Panc1 (cell line): ENCODE results near the gene PRMT6. TPM values are rescaled to one million over a fixed set of nuclear protein-coding genes. Genes with fewer than 3 reads are reported as not detected.
A peak's percentile ranks its signal among the peaks of the same experiment; 100 is the strongest.

ENCODE experiments used
- ATAC-seq: fragments of 200-7000 bp; cut with Tn5 transposase; 2 replicates; pipeline ENCODE4 v1.9.1; 2020; ENCODE audit warnings: mild to moderate bottlenecking, moderate library complexity
- Bru-seq: library from RNA; stranded (reverse); fragments of 400-500 nt; gene quantifications from one replicate; lab custom pipeline; 2021; lab: Mats Ljungman, UMichigan
- BruChase-seq, 2 experiments: library from RNA; stranded (reverse); fragments of 400-500 nt; gene quantifications; one replicate each; lab custom pipeline; 2021; lab: Mats Ljungman, UMichigan
- BruUV-seq: library from RNA; stranded (reverse); fragments of 400-500 nt; replicated peaks from 2 replicates; lab custom pipeline; 2021; lab: Mats Ljungman, UMichigan
- CTCF ChIA-PET: fragments of 300-600 bp; sonication (Branson Sonifier 250); formaldehyde crosslinking; loops from one replicate; lab custom pipeline; 2022; ENCODE audit warnings: antibody characterized with exemption; lab: Charles Lee
- POLR2A ChIA-PET: fragments of 300-600 bp; sonication (Branson Sonifier 250); formaldehyde crosslinking; loops from one replicate; lab custom pipeline; 2022; ENCODE audit warnings: antibody characterized with exemption; lab: Charles Lee
- DNase-seq: peaks from one replicate; pipeline ENCODE4 v3.0.0-alpha.2; 2010; ENCODE audit warnings: low read depth, low spot score
- H3K27ac ChIP-seq: 2 replicates; pipeline ENCODE4 v1.5.1; 2011; ENCODE audit warnings: mild to moderate bottlenecking, low read length, inconsistent platforms
- H3K27me3 ChIP-seq: fragments of 200-500 bp; sonication (Bioruptor generic); 2 replicates; pipeline ENCODE4 v1.6.0; 2014; ENCODE audit warnings: low read length, inconsistent platforms; ENCODE audit not compliant: control insufficient read depth, insufficient read depth
- H3K36me3 ChIP-seq: fragments of 200-500 bp; sonication (Bioruptor generic); 2 replicates; pipeline ENCODE4 v1.5.1; 2014; ENCODE audit warnings: inconsistent platforms, mild to moderate bottlenecking, low read length, moderate library complexity; ENCODE audit not compliant: control insufficient read depth, insufficient read depth
- H3K4me1 ChIP-seq: 2 replicates; pipeline ENCODE4 v1.5.1; 2011; ENCODE audit warnings: inconsistent platforms, mild to moderate bottlenecking, low read length, moderate library complexity; ENCODE audit not compliant: control insufficient read depth, insufficient read depth
- H3K4me3 ChIP-seq, 2 experiments: 2 replicates each; pipeline ENCODE4 v1.5.1; 2011 to 2012; ENCODE audit warnings: low read depth in 2 of 2, low read length in 2 of 2, mild to moderate bottlenecking in 2 of 2, inconsistent platforms in 1 of 2, moderate library complexity in 1 of 2
- H3K9me3 ChIP-seq: fragments of 200-500 bp; sonication (Bioruptor generic); 2 replicates; pipeline ENCODE4 v1.5.1; 2014; ENCODE audit warnings: low read depth, mild to moderate bottlenecking, inconsistent platforms, low read length, moderate library complexity; ENCODE audit not compliant: control insufficient read depth, insufficient read depth
- CTCF ChIP-seq: fragments of 450-650 bp; IDR thresholded peaks from 2 replicates; pipeline ENCODE4 v1.5.1; 2017; ENCODE audit warnings: mild to moderate bottlenecking
- POLR2AphosphoS5 ChIP-seq: IDR thresholded peaks from 2 replicates; pipeline ENCODE4 v1.6.1; 2012; ENCODE audit warnings: mild to moderate bottlenecking, low read depth, low read length, moderate library complexity
- REST ChIP-seq, 2 experiments: IDR thresholded peaks; 2 replicates each; pipeline ENCODE4 v1.6.1; 2011 to 2012; ENCODE audit warnings: low read depth in 2 of 2, control low read depth in 1 of 2, low read length in 1 of 2, mild to moderate bottlenecking in 1 of 2, moderate library complexity in 1 of 2; ENCODE audit not compliant: insufficient read depth in 1 of 2
- SIN3A ChIP-seq: IDR thresholded peaks from 2 replicates; pipeline ENCODE4 v1.6.1; 2012; ENCODE audit warnings: low read depth, mild to moderate bottlenecking, low read length, moderate library complexity, borderline replicate concordance; ENCODE audit not compliant: insufficient read depth
- TCF7L2 ChIP-seq: IDR thresholded peaks from 2 replicates; pipeline ENCODE4 v1.6.1; 2011; ENCODE audit warnings: mild to moderate bottlenecking, low read depth, low read length, inconsistent platforms
- in situ Hi-C: cut with HindIII; loops from 2 replicates; pipeline ENCODE4 v1.10.0; 2016; ENCODE audit warnings: low sequenced_read_pairs, low pct_unique_long_range_greater_than_20kb
- intact Hi-C: fragments of 100-400 bp; cut with micrococcal nuclease; formaldehyde crosslinking; loops from one replicate; pipeline ENCODE4 v1.10.0; 2022; ENCODE audit not compliant: unreplicated experiment
- long read RNA-seq: library from polyadenylated mRNA; unstranded; transcript quantifications from one replicate; pipeline ENCODE4 v2.0.0, GENCODE V29; 2021; ENCODE audit not compliant: unreplicated experiment
- polyA plus RNA-seq: library from polyadenylated mRNA; unstranded; fragments of >200 nt; gene quantifications from one replicate; pipeline ENCODE4 v1.2.1, GENCODE V29; 2012; ENCODE audit warnings: missing spikeins; ENCODE audit not compliant: insufficient read length
- total RNA-seq: library from RNA; stranded (reverse); gene quantifications from one replicate; pipeline ENCODE4 v1.2.1, GENCODE V29; 2021; ENCODE audit not compliant: unreplicated experiment

The PRMT6 gene
- 11.5 TPM for total RNA-seq
- polyA plus RNA-seq, result 10.9 TPM
- Bru-seq, nascent RNA, result percentile 63 among the genes with signal in this experiment
- percentile 93 among the genes with signal in this experiment for BruChase-seq, experiment 1, labeled RNA remaining after a 2-hour chase
- BruChase-seq, experiment 2, labeled RNA remaining after a 6-hour chase, result percentile 84 among the genes with signal in this experiment
- long read RNA-seq, transcript PRMT6-201 (1 exons, 2,616 nt), result major isoform, 50 of 50 reads
- long read RNA-seq, partial matches to known transcripts, result 0 of 50 reads
- long read RNA-seq, other reads (novel, unspliced or antisense), result 0 of 50 reads

- DNase-seq, result peak; percentile 18
- H3K36me3 ChIP-seq, result no peaks in the 10 kb centered on the region; the same call in 1 of the 2 replicates
- peaks cover 6% of the 10 kb centered on the region; the same call in 1 of the 2 replicates for H3K4me1 ChIP-seq
- ChIA-PET POLR2A (no interaction called here), CTCF (no interaction called here)
- BruUV-seq, result no TSS peak
- no peaks in the 10 kb centered on the region for H3K27me3 ChIP-seq
- H3K9me3 ChIP-seq, result no peaks in the 10 kb centered on the region
- intact Hi-C loops (no loop called here), in situ Hi-C loops (no loop called here)
- ATAC-seq, result peak; percentile 96
- H3K4me3 ChIP-seq, result peak within 1 kb of the TSS; percentile 76 to 86
- no peak for TF ChIP-seq CTCF
- no peak for TF ChIP-seq REST (IDR thresholded peaks at IDR 0.05; ENCODE audit: insufficient read depth in 1 of 2, low read depth in 2 of 2, low read length in 1 of 2)
- TF ChIP-seq POLR2AphosphoS5, result peak; percentile 57; the same call in 1 of the 2 replicates
- no peak for TF ChIP-seq TCF7L2
- no peak for TF ChIP-seq SIN3A
- peak within 1 kb of the TSS; percentile 86 for H3K27ac ChIP-seq
Observed at GRCh38 chr1:107056426-107057196, at the start of gene PRMT6. Gene PRMT6, plus strand, starts transcription at chr1:107056674. Its CDS starts 42 bp downstream, at chr1:107056716.

- H3K27me3 ChIP-seq, result no peaks in the 10 kb centered on the region
- H3K4me1 ChIP-seq, result no peaks in the 10 kb centered on the region
- TF ChIP-seq TCF7L2 (no peak), POLR2AphosphoS5 (no peak), REST (IDR thresholded peaks at IDR 0.05; ENCODE audit: insufficient read depth in 1 of 2, low read depth in 2 of 2, low read length in 1 of 2) (no peak), CTCF (no peak), SIN3A (no peak)
- no TSS peak for BruUV-seq
- H3K36me3 ChIP-seq, result no peaks in the 10 kb centered on the region
- in situ Hi-C loops, result no loop called here
- intact Hi-C loops, result no loop called here
- ChIA-PET POLR2A (no interaction called here), CTCF (no interaction called here)
- no peak overlapping the region for H3K4me3 ChIP-seq
- no peaks in the 10 kb centered on the region for H3K9me3 ChIP-seq
- ATAC-seq (no peak), DNase-seq (no peak)
- H3K27ac ChIP-seq, result no peak overlapping the region
Observed at GRCh38 chr1:107009281-107009680, 47.2 kb upstream of the PRMT6 start.
